Inflammatory macrophage treated with lipopolysaccharide for 1 hour (primary cell): ENCODE results near the gene ZNF837.

Experiments
- DNase-seq, 2 donors: peaks; one replicate each; pipeline ENCODE4 v3.0.0-alpha.2; 2020 to 2022

The ZNF837 gene

GRCh38 chr19:58350001-58350861 is 30.6 kb downstream of the ZNF837 start:
- no peak for DNase-seq

DNA sequence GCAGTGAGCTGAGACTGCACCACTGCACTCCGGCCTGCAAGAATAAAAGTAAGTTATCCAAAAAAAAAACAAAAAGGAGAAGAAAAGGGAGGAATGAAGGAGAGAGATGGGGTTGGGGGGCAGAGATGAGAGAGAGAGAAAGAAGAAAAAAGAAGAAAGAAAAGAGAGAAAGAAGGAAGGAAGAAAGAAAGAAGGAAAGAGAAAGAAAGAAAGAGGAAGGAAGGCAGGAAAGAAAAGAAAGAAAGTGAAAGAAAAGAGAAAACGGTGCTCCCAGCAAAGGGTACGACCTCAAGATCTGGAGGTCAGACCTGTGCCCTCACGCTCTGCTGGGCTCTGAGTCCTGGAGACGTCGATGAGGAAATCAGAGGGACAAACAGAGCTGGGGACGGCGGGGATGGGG is 31.2 kb downstream of the ZNF837 start:
- no peak for DNase-seq

DNA sequence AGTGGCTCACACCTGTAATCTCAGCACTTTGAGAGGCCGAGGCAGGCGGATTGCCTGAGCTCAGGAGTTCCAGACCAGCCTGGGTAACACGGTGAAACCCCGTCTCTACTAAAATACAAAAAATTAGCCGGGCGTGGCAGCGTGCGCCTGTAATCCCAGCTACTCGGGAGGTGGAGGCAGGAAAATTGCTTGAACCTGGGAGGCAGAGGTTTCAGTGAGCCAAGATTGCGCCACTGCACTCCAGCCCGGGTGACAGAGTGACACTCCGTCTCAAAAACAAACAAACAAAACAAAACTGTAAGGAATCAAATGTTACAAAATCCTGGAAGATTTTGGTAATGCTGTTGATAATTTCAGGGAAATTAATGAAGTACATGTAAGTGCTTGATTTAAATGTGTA is 32.8 kb downstream of the ZNF837 start:
- peak in 1 of 2 donors; percentile 21 for DNase-seq

DNA sequence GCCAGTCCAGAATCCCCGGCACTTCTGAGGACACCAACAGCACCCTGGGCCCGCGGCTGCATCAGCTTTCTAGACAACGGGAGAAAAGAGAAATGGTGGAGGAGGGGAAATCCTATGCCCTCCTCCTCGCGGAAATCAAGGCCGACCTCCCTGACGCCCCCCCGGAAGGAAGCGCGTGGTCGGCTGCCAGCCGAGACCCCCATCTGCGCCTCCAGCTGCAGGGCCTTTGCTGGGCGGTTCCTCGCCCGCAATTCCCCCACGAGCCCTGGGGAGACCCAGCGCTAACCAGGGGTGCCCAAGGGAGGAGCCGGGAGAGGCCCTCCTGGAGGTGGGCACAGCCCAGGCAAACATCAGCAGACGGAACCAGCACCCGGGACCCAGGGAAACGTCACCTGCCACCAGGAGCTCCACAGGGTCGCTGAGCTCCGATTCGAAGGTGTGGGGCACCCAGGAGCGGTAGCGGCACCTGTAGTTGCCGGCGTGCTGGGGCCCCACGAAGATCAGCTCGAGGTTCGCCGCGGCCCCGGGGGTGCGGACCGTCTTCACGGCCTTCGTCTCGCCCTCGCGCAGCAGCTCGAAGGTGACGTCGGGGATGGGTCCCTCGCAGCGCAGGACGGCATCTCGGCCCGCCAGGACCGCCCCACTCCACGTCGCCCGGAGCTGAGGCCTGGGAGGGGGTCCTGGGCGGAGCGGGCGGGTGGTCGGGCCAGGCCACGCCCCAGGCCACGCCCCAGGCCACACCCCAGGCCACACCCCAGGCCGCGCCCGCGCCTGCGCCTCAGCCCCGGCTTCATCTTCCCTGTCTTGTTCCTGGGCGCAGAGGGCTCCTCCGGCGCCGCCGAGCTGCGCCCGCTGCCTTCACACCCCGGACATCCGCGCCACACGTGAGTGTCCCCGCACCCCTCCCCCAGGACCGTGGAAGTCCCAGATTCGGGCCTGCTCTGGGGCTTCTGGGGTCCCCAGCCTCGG is 33.6 kb downstream of the ZNF837 start:
- peak; percentile 65 to 76 for DNase-seq

GRCh38 chr19:58345558-58345957 is 35.3 kb downstream of the ZNF837 start:
- no peak for DNase-seq

DNA sequence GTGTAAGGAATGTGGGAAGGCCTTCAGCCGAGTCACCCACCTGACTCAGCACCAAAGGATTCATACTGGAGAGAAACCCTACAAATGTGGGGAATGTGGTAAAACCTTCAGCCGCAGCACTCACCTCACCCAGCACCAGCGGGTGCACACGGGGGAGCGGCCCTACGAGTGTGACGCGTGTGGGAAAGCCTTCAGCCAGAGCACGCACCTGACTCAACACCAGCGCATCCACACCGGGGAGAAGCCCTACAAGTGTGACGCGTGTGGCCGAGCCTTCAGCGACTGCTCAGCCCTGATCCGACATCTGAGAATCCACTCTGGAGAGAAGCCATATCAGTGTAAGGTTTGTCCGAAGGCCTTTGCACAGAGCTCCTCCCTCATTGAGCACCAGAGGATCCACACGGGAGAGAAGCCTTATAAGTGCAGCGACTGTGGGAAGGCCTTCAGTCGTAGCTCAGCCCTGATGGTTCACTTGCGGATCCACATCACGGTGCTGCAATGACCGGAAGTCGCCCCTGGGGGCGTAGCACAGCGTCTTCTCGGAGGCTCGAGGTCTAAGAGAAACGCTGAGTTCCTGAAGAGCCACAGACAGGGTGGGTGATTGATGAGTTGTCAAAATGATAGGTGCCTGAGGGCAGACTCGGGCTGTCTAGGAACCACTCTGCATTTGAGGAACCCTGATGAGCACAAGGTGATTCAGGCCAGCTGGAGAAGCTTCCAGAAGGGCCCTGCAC is 41.8 kb downstream of the ZNF837 start:
- DNase-seq = no peak

- DNase-seq = no peak
Observed at GRCh38 chr19:58338336-58338735, 42.5 kb downstream of the ZNF837 start.

DNA sequence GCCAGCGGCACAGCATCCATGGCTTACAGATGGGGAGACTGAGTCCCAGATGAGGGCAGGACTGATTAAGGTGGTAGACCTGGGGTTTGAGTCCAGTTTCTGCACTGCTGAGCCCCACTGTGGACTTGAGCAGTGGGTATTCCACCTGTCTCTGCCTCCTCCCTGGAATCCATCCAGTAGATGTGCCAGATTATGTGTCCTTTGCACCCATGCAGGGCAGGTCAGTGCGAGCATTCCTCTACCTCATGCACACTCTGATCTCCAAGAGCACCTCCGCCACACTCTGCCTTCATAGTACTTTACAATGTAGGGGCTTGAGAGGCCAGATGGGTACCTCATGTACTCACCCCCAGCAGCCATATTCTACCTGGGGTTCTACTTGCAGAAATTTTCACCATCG is 44.0 kb downstream of the ZNF837 start:
- no peak for DNase-seq

GRCh38 chr19:58336216-58336615 is 44.6 kb downstream of the ZNF837 start:
- no peak for DNase-seq

GRCh38 chr19:58335630-58336029 is 45.2 kb downstream of the ZNF837 start:
- no peak for DNase-seq

DNA sequence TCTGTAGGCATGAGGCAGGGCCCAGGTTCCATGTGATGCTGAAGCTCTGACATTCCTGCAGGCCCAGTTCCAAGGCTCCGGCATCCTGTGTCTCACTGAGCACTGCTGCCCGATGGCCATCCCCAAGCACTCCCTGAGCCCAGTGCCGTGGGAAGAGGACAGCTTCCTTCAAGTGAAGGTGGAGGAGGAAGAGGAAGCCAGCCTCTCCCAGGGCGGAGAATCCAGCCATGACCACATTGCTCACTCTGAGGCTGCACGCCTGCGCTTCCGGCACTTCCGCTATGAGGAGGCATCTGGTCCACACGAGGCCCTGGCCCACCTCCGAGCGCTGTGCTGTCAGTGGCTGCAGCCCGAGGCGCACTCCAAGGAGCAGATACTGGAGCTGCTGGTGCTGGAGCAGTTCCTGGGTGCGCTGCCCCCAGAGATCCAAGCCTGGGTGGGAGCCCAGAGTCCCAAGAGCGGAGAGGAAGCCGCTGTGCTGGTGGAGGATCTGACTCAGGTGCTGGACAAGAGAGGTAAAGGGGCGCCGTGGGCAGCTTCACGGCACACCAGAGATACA is 46.1 kb downstream of the ZNF837 start:
- peak; percentile 43 to 85 for DNase-seq

DNA sequence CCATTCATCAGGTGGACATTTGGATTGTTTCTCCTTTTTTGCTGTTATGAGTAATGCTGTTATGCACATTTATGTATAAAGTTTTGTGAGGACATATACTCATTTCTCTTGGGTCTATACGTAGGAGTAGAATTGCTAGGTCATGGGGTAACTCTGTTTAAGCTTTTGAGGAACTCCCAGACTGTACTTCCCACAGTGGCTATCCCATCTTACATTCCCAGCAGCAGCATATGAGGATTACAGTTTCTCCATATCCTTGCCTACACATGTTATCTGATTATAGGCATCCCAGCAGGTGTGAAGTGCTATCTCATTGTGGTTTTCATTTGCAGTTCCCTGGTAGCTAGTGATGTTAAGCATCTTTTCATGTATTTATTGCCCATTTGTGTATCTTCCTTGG is 48.1 kb downstream of the ZNF837 start:
- DNase-seq = peak; percentile 42 to 86

GRCh38 chr19:58330458-58330857 is 50.4 kb downstream of the ZNF837 start:
- DNase-seq = peak; percentile 12 to 62

DNA sequence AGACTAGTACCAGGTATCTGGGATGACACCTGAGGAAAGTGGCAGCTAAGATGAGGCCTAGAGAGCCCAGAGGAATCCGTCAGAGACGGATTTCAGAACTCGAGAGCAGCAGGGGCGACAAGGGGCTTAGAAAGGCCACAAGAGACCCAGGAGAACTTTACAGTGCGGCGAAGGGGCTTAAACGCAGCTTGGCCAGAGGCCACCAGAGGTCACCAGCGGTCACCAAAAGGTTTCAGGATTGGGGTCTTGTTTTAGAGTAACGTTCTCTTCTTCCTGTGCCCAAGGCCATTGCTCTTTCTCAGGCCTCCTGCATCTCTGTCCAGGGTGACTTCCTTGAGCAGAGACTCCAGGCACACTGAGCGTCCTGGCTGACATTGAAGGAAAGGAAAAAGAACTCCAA is 51.8 kb downstream of the ZNF837 start:
- peak in 1 of 2 donors; percentile 45 for DNase-seq

GRCh38 chr19:58326914-58327726 is 53.7 kb downstream of the ZNF837 start, which contains the start of gene ZSCAN22:
TSS of gene ZSCAN22 (plus strand) at chr19:58326994. CDS start at chr19:58334803, 7,809 bp downstream.
- DNase-seq = peak; percentile 90 to 96

- no peak for DNase-seq
Observed at GRCh38 chr19:58326501-58326913, 54.3 kb downstream of the ZNF837 start.

DNA sequence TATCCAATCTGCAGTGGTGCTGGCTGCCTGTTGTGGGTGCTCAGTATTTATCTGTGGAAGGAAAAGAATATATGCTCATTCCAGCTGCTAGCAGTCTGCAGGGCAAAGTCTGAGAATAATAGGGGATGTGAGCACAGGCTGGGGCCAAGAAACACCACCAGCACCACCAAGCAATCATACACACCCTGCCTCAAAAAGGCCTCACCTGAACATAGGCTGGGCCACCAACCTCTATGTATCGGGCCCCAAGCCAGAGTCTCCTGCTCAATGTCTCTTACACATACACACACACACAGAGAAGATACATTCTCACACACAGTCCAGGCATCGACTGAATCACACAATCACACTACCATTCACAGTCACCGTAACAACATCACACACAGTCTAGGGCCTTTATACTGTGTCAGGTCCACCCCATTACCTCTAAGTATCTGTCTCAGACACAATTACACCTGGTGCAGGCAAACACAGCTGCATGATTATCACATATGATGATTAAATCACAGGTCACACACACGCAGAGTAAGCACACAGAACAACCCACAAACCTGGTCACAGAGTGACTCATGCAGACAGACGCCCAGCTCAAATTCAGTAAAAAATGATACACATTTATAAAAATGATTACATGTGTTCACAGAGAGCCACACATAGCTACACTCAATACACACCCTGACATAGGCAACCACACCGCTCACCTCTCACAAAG is 55.4 kb downstream of the ZNF837 start:
- DNase-seq = no peak

- no peak for DNase-seq
Observed at GRCh38 chr19:58319241-58319640, 61.6 kb downstream of the ZNF837 start.

- no peak for DNase-seq
Observed at GRCh38 chr19:58318297-58318696, 62.5 kb downstream of the ZNF837 start.
